H1 (cell line): Measurements from ENCODE around the gene NKIRAS2. TPM values are rescaled to one million over a fixed set of nuclear protein-coding genes. Genes with fewer than 3 reads are reported as not detected.

Experiments
- CTCF ChIA-PET: fragments of 300-600 bp; sonication (Branson Sonifier 250); formaldehyde crosslinking; loops from one replicate; lab custom pipeline; 2021; ENCODE audit not compliant: partially characterized antibody; lab: Charles Lee
- POLR2A ChIA-PET: fragments of 300-600 bp; sonication (Branson Sonifier 250); formaldehyde crosslinking; loops from one replicate; lab custom pipeline; 2021; ENCODE audit warnings: inconsistent platforms; ENCODE audit not compliant: partially characterized antibody; lab: Charles Lee
- DNase-seq, 2 experiments: peaks; one replicate each; pipeline versions ENCODE4 v3.0.0 to v3.0.0-alpha.2; 2010 to 2022; ENCODE audit warnings: low spot score in 2 of 2, low read depth in 1 of 2, mixed read lengths in 1 of 2
- FAIRE-seq: peaks from 2 replicates; lab custom pipeline; 2011; peaks lifted over from hg19 to GRCh38; lab: Jason Lieb, UNC
- H2AFZ ChIP-seq: 2 replicates; pipeline ENCODE4 v1.8.1; 2012; ENCODE audit warnings: low read length, inconsistent platforms
- H2AK5ac ChIP-seq: 2 replicates; pipeline ENCODE4 v1.6.1; 2013; ENCODE audit warnings: low read depth, low read length
- H2BK120ac ChIP-seq: replicated peaks from 2 replicates; pipeline ENCODE3; 2013; ENCODE audit warnings: low read depth, low read length, inconsistent platforms
- H2BK12ac ChIP-seq: 2 replicates; pipeline ENCODE4 v1.6.1; 2013; ENCODE audit warnings: low read depth, low read length
- H2BK15ac ChIP-seq: 2 replicates; pipeline ENCODE4 v1.6.1; 2013; ENCODE audit warnings: low read length
- H2BK20ac ChIP-seq: 2 replicates; pipeline ENCODE4 v1.6.1; 2013; ENCODE audit warnings: low read length
- H2BK5ac ChIP-seq: 2 replicates; pipeline ENCODE4 v1.6.1; 2013; ENCODE audit warnings: low read depth, low read length
- H3K14ac ChIP-seq: 2 replicates; pipeline ENCODE4 v1.6.1; 2013; ENCODE audit warnings: inconsistent platforms; ENCODE audit not compliant: insufficient read length
- H3K18ac ChIP-seq: 2 replicates; pipeline ENCODE4 v1.6.1; 2013; ENCODE audit warnings: low read length; ENCODE audit errors: extremely low read depth
- H3K23ac ChIP-seq: 2 replicates; pipeline ENCODE4 v1.6.1; 2013; ENCODE audit warnings: inconsistent platforms; ENCODE audit not compliant: insufficient read length
- H3K23me2 ChIP-seq: 2 replicates; pipeline ENCODE4 v1.6.1; 2013; ENCODE audit warnings: low read depth, low read length
- H3K27ac ChIP-seq: 2 replicates; pipeline ENCODE4 v1.6.1; 2011; ENCODE audit warnings: low read depth, low read length, inconsistent platforms
- H3K27me3 ChIP-seq, 4 experiments: replicated peaks in 1 of 4; 1 replicate in 1 of 4; 2 replicates in 3 of 4; pipeline versions ENCODE4 v1.6.1 to v1.8.1; 2011 to 2013; ENCODE audit warnings: low read length in 3 of 4, mild to moderate bottlenecking in 3 of 4, inconsistent platforms in 2 of 4, mixed read lengths in 2 of 4, moderate library complexity in 1 of 4; ENCODE audit not compliant: control insufficient read depth in 3 of 4, insufficient read depth in 3 of 4; ENCODE audit errors: extremely low read depth in 1 of 4
- H3K36me3 ChIP-seq, 4 experiments: 2 replicates each; pipeline versions ENCODE4 v1.6.1 to v1.8.1; 2011 to 2013; ENCODE audit warnings: mild to moderate bottlenecking in 4 of 4, low read length in 3 of 4, moderate library complexity in 2 of 4, control low read depth in 1 of 4, inconsistent platforms in 1 of 4; ENCODE audit not compliant: insufficient read depth in 4 of 4, control insufficient read depth in 2 of 4
- H3K4ac ChIP-seq: replicated peaks from 2 replicates; pipeline ENCODE3; 2013; ENCODE audit warnings: low read length, low read depth, mixed read lengths, inconsistent platforms; ENCODE audit not compliant: insufficient read length
- H3K4me1 ChIP-seq, 4 experiments: replicated peaks in 1 of 4; 1 replicate in 1 of 4; 2 replicates in 3 of 4; pipeline versions ENCODE4 v1.6.1 to v1.8.1; 2011 to 2013; ENCODE audit warnings: low read length in 3 of 4, inconsistent platforms in 2 of 4, mixed read lengths in 1 of 4; ENCODE audit not compliant: insufficient read depth in 4 of 4, control insufficient read depth in 3 of 4
- H3K4me2 ChIP-seq, 2 experiments: 2 replicates each; pipeline versions ENCODE4 v1.6.1 to v1.8.1; 2011 to 2013; ENCODE audit warnings: low read depth in 2 of 2, low read length in 2 of 2, control low read depth in 1 of 2, inconsistent platforms in 1 of 2, mild to moderate bottlenecking in 1 of 2; ENCODE audit not compliant: insufficient read depth in 1 of 2
- H3K4me3 ChIP-seq, 4 experiments: fragments of 200-600, 300-600 bp in 1 of 4; sonication (generic), shearing (Covaris generic), sonication (Bioruptor Twin) in 1 of 4; 2 replicates each; pipeline versions ENCODE4 v1.5.1 to v1.8.1; 2011 to 2016; ENCODE audit warnings: low read length in 4 of 4, low read depth in 3 of 4, control low read depth in 2 of 4, inconsistent platforms in 2 of 4, mild to moderate bottlenecking in 2 of 4, mixed read lengths in 1 of 4, moderate library complexity in 1 of 4; ENCODE audit not compliant: insufficient read depth in 2 of 4; ENCODE audit errors: extremely low read depth in 1 of 4
- H3K56ac ChIP-seq: replicated peaks from 2 replicates; pipeline ENCODE3; 2013; ENCODE audit warnings: low read depth, mild to moderate bottlenecking, mixed read lengths, low read length, inconsistent platforms; ENCODE audit not compliant: insufficient read length
- H3K79me1 ChIP-seq: 2 replicates; pipeline ENCODE4 v1.6.1; 2013; ENCODE audit warnings: low read depth, low read length, control low read depth
- H3K79me2 ChIP-seq, 2 experiments: 2 replicates each; pipeline versions ENCODE4 v1.6.1 to v1.8.1; 2012 to 2013; ENCODE audit warnings: low read length in 2 of 2, mild to moderate bottlenecking in 2 of 2, inconsistent platforms in 1 of 2; ENCODE audit not compliant: insufficient read depth in 2 of 2, control insufficient read depth in 1 of 2
- H3K9ac ChIP-seq, 4 experiments: replicated peaks in 1 of 4; 1 replicate in 1 of 4; 2 replicates in 3 of 4; pipeline versions ENCODE4 v1.6.1 to v1.8.1; 2011 to 2013; ENCODE audit warnings: low read depth in 3 of 4, low read length in 3 of 4, control low read depth in 2 of 4, mild to moderate bottlenecking in 2 of 4, moderate library complexity in 2 of 4, inconsistent platforms in 1 of 4; ENCODE audit errors: extremely low read depth in 1 of 4
- H3K9me3 ChIP-seq, 2 experiments: 2 replicates each; pipeline versions ENCODE4 v1.6.1 to v1.8.1; 2012 to 2013; ENCODE audit warnings: mild to moderate bottlenecking in 2 of 2, moderate library complexity in 2 of 2, control low read depth in 1 of 2, inconsistent platforms in 1 of 2, low read depth in 1 of 2, low read length in 1 of 2, mixed read lengths in 1 of 2; ENCODE audit not compliant: insufficient read depth in 2 of 2
- H4K20me1 ChIP-seq, 2 experiments: replicated peaks in 1 of 2; 2 replicates each; pipeline versions ENCODE3 to v1.8.1; 2011 to 2013; ENCODE audit warnings: inconsistent platforms in 2 of 2, low read length in 2 of 2, mild to moderate bottlenecking in 1 of 2; ENCODE audit not compliant: insufficient read depth in 2 of 2, control insufficient read depth in 1 of 2
- H4K5ac ChIP-seq: 2 replicates; pipeline ENCODE4 v1.6.1; 2013; ENCODE audit warnings: low read length, low read depth, mixed read lengths, inconsistent platforms; ENCODE audit not compliant: insufficient read length
- H4K8ac ChIP-seq: 2 replicates; pipeline ENCODE4 v1.8.0; 2013; ENCODE audit warnings: mild to moderate bottlenecking, moderate library complexity, low read length, inconsistent platforms; ENCODE audit not compliant: insufficient read depth; ENCODE audit errors: extremely low read depth
- H4K91ac ChIP-seq: replicated peaks from 2 replicates; pipeline ENCODE3; 2013; ENCODE audit warnings: low read length, mixed read lengths, inconsistent platforms; ENCODE audit not compliant: insufficient read length
- CBX8 ChIP-seq: fragments of 300-800, 300-1000 bp; sonication (generic); IDR thresholded peaks from 2 replicates; pipeline ENCODE4 v1.7.1; 2016; ENCODE audit warnings: low read depth, low read length, borderline replicate concordance
- EP300 ChIP-seq, 2 experiments: IDR thresholded peaks; 1 replicate in 1 of 2; 2 replicates in 1 of 2; pipeline ENCODE4 v1.6.1; 2011 to 2012; ENCODE audit warnings: low read depth in 2 of 2, low read length in 2 of 2, mild to moderate bottlenecking in 2 of 2, borderline replicate concordance in 1 of 2, inconsistent platforms in 1 of 2, moderate library complexity in 1 of 2
- JUND ChIP-seq: IDR thresholded peaks from 2 replicates; pipeline ENCODE4 v1.6.1; 2011; ENCODE audit warnings: mild to moderate bottlenecking, improper control_type of control experiment, low read length
- KDM1A ChIP-seq: fragments of 200-600, 300-600 bp; sonication (generic); IDR thresholded peaks from 2 replicates; pipeline ENCODE4 v1.7.1; 2016; ENCODE audit warnings: mild to moderate bottlenecking, low read length, borderline replicate concordance
- MAFK ChIP-seq: IDR thresholded peaks from 2 replicates; pipeline ENCODE4 v1.6.1; 2012; ENCODE audit warnings: low read depth, mild to moderate bottlenecking, improper control_type of control experiment, low read length
- SIN3A ChIP-seq, 2 experiments: IDR thresholded peaks in 1 of 2; conservative IDR thresholded peaks in 1 of 2; 2 replicates each; pipeline ENCODE4 v1.6.1; 2011 to 2012; ENCODE audit warnings: low read length in 2 of 2, improper control_type of control experiment in 1 of 2, low read depth in 1 of 2, mild to moderate bottlenecking in 1 of 2
- SP2 ChIP-seq: IDR thresholded peaks from 2 replicates; pipeline ENCODE4 v1.6.1; 2012; ENCODE audit warnings: mild to moderate bottlenecking, low read length, inconsistent platforms
- SP4 ChIP-seq: IDR thresholded peaks from 2 replicates; pipeline ENCODE4 v1.6.1; 2012; ENCODE audit warnings: low read length, inconsistent platforms
- ZNF274 ChIP-seq: IDR thresholded peaks from 2 replicates; pipeline ENCODE4 v1.7.0; 2012; ENCODE audit warnings: low read length, borderline replicate concordance; ENCODE audit errors: extremely low read depth
- WGBS, 2 experiments: shearing (Covaris generic) in 1 of 2; methylation state at CpG; one replicate each; pipeline versions ENCODE4 v1.1.6 to v1.1.7; 2013 to 2015; ENCODE audit warnings: low lambda C conversion rate in 2 of 2, mixed read lengths in 2 of 2, inconsistent platforms in 1 of 2, low coverage in 1 of 2, missing lambda C conversion rate in 1 of 2; ENCODE audit not compliant: insufficient replicate concordance in 2 of 2, insufficient coverage in 1 of 2, insufficient read length in 1 of 2; ENCODE audit errors: extremely low coverage in 1 of 2, missing lambda C conversion rate in 1 of 2; 5-methylcytosine and 5-hydroxymethylcytosine counted together
- polyA plus RNA-seq, 7 experiments: library from polyadenylated mRNA; depleted of rRNA in 3 of 7; stranded (reverse) in 5 of 7; unstranded in 2 of 7; fragments of >200 nt in 5 of 7; fragments of 200-250 nt in 2 of 7; gene quantifications; 1 replicate in 5 of 7; 2 replicates in 1 of 7; 4 replicates in 1 of 7; pipeline versions ENCODE4 v1.2.1 to v1.2.3, GENCODE V29; 2011 to 2013; ENCODE audit warnings: missing spikeins in 2 of 7, mixed read lengths in 2 of 7
- total RNA-seq: library from RNA; stranded (reverse); fragmentation: NEBNext Ultra II Directional; extraction: Animal tissue kit (Norgen Biotek cat#: 25700); gene quantifications from 2 replicates; pipeline ENCODE4 v1.2.1, GENCODE V29; 2021
- TF ChIP-seq, protein P1 (sequence below): IDR thresholded peaks from 2 replicates; pipeline ENCODE4 v1.6.1; 2012; ENCODE audit warnings: low read length, inconsistent platforms
- TF ChIP-seq, protein P2 (sequence below): IDR thresholded peaks from 2 replicates; pipeline ENCODE4 v1.6.1; 2011; ENCODE audit warnings: low read depth, mild to moderate bottlenecking, low read length; ENCODE audit not compliant: insufficient read depth

NKIRAS2 gene
- total and polyA plus RNA-seq, 2 of the 8 experiments (the other 6 are each of a cell fraction or from before 2014, with no cell fraction given) = 34.5 to 51.1 TPM

DNA sequence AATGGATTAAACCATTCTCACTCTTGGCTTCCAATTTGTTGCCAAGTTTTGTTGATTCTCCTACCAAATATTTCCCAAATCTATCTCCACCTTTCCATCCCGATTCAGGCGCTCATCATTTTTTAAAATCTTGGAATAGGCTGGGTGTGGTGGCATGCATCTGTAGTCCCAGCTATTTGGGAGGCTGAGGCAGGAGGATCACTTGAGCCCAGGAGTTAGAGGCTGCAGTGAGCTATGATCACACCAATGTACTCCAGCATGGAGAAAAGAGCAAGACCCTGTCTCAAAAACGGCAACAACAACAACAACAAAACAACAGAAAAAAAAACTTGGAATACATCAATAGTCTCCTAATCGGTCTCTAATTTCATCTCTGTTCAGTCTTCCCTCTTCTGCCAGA is 902 bp upstream of the NKIRAS2 start:
- FAIRE-seq (no peak), DNase-seq (no peak)
- H2BK120ac ChIP-seq = no peak overlapping the region
- H3K14ac ChIP-seq = no peak overlapping the region
- 88% methylated on average over 4 of the region's 4 CpGs; no CpG with 5 or more reads in 1 of the 2 experiments for WGBS, 2 experiments
- no peak overlapping the region for H3K4ac ChIP-seq
- no peaks in the 10 kb centered on the region for H3K79me1 ChIP-seq
- ChIA-PET CTCF (interaction anchor here (0.9 to 38.8 kb wide), 15 partner anchors 9 to 180 kb away, joined by 3 to 1084 read pairs (median 5); partner anchors contain the start of genes DHX58, HSPB9, KAT2A and KCNH4), POLR2A (interaction anchor here (0.6 to 6.2 kb wide), 16 partner anchors 7 to 1385 kb away, joined by 3 to 67 read pairs (median 6); partner anchors contain the start of genes ACLY, CNP, HSPB9 and KAT2A)
- H2BK20ac ChIP-seq = no peak overlapping the region
- no peak overlapping the region for H3K9ac ChIP-seq
- no peak overlapping the region for H4K91ac ChIP-seq
- no peak overlapping the region for H3K4me3 ChIP-seq
- H3K4me2 ChIP-seq = peak overlapping the region in 1 of 2 experiments; percentile 90; a peak in 1 of 4 replicates
- H2AFZ ChIP-seq = no peak overlapping the region
- H3K27ac ChIP-seq = no peak overlapping the region
- no peaks in the 10 kb centered on the region for H4K20me1 ChIP-seq
- H3K27me3 ChIP-seq = no peaks in the 10 kb centered on the region
- no peak overlapping the region for H4K5ac ChIP-seq
- no peak overlapping the region for H2BK12ac ChIP-seq
- no peak overlapping the region for H2BK5ac ChIP-seq
- H3K36me3 ChIP-seq = peaks cover 10 to 27% (median 14%) of the 10 kb centered on the region in 4 experiments; a peak in 6 of 8 replicates
- no peak overlapping the region for H3K23ac ChIP-seq
- peaks cover 0 to 5% (median 1%) of the 10 kb centered on the region in 4 experiments; a peak in 3 of 7 replicates for H3K4me1 ChIP-seq
- no peak overlapping the region for H4K8ac ChIP-seq
- H3K23me2 ChIP-seq = peaks cover 19% of the 10 kb centered on the region
- H3K9me3 ChIP-seq = no peaks in the 10 kb centered on the region
- no peak overlapping the region for H3K56ac ChIP-seq
- H3K18ac ChIP-seq = no peak overlapping the region
- no peak overlapping the region for H2BK15ac ChIP-seq
- no peak overlapping the region for H2AK5ac ChIP-seq
- peaks cover 24 to 45% of the 10 kb centered on the region in 2 experiments for H3K79me2 ChIP-seq
- TF ChIP-seq, protein P1, sequence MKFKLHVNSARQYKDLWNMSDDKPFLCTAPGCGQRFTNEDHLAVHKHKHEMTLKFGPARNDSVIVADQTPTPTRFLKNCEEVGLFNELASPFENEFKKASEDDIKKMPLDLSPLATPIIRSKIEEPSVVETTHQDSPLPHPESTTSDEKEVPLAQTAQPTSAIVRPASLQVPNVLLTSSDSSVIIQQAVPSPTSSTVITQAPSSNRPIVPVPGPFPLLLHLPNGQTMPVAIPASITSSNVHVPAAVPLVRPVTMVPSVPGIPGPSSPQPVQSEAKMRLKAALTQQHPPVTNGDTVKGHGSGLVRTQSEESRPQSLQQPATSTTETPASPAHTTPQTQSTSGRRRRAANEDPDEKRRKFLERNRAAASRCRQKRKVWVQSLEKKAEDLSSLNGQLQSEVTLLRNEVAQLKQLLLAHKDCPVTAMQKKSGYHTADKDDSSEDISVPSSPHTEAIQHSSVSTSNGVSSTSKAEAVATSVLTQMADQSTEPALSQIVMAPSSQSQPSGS = no peak
- no peak for TF ChIP-seq CBX8
- no peak for TF ChIP-seq SIN3A (conservative IDR thresholded peaks at IDR 0.05 in 1 of 2, IDR thresholded peaks at IDR 0.05 in 1 of 2; ENCODE audit: low read depth in 1 of 2, low read length in 2 of 2)
- TF ChIP-seq SP4 = no peak
- no peak for TF ChIP-seq KDM1A
- TF ChIP-seq MAFK = no peak
- TF ChIP-seq EP300 (IDR thresholded peaks at IDR 0.05; ENCODE audit: borderline replicate concordance in 1 of 2, low read depth in 2 of 2, low read length in 2 of 2) = no peak
- TF ChIP-seq JUND = no peak
- TF ChIP-seq ZNF274 = no peak
- TF ChIP-seq, protein P2, sequence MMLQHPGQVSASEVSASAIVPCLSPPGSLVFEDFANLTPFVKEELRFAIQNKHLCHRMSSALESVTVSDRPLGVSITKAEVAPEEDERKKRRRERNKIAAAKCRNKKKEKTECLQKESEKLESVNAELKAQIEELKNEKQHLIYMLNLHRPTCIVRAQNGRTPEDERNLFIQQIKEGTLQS = no peak
- no peak for TF ChIP-seq SP2
